Endothelial cell of umbilical vein (primary cell): ENCODE results near the gene LMNA. TPM values are rescaled to one million over a fixed set of nuclear protein-coding genes. Genes with fewer than 3 reads are reported as not detected.

Experiments used
- Bru-seq: library from RNA; stranded (reverse); fragments of 400-500 nt; gene quantifications from one replicate; lab custom pipeline; 2021; lab: Mats Ljungman, UMichigan
- BruChase-seq, 2 experiments: library from RNA; stranded (reverse); fragments of 400-500 nt; gene quantifications; one replicate each; lab custom pipeline; 2021; lab: Mats Ljungman, UMichigan
- BruUV-seq: library from RNA; stranded (reverse); fragments of 400-500 nt; replicated peaks from 2 replicates; lab custom pipeline; 2021; lab: Mats Ljungman, UMichigan
- CTCF ChIA-PET: fragments of 300-600, 350-600 bp; sonication (Branson Sonifier 250); formaldehyde crosslinking; loops from one replicate; lab custom pipeline; 2021; ENCODE audit warnings: antibody characterized with exemption, inconsistent platforms; lab: Charles Lee
- POLR2A ChIA-PET: fragments of 300-600, 350-600 bp; sonication (Branson Sonifier 250); formaldehyde crosslinking; loops from one replicate; lab custom pipeline; 2021; ENCODE audit warnings: antibody characterized with exemption, inconsistent platforms; lab: Charles Lee
- DNase-seq: peaks from one replicate; pipeline ENCODE4 v3.0.0-alpha.2; 2011; ENCODE audit warnings: low read depth, low spot score
- FAIRE-seq: peaks from 2 replicates; lab custom pipeline; 2011; peaks lifted over from hg19 to GRCh38; lab: Jason Lieb, UNC
- H2AFZ ChIP-seq: 2 replicates; pipeline ENCODE4 v1.6.0; 2012; ENCODE audit warnings: low read depth, low read length, control low read depth, inconsistent platforms
- H3K27ac ChIP-seq: 2 replicates; pipeline ENCODE4 v1.5.1; 2011; ENCODE audit warnings: low read depth, mild to moderate bottlenecking, control low read depth, low read length, moderate library complexity; ENCODE audit not compliant: insufficient read depth
- H3K27me3 ChIP-seq, 2 experiments: 2 replicates each; pipeline versions ENCODE4 v1.6.0 to v1.6.1; 2011; ENCODE audit warnings: low read length in 2 of 2, mixed read lengths in 1 of 2; ENCODE audit not compliant: control insufficient read depth in 2 of 2, insufficient read depth in 2 of 2
- H3K36me3 ChIP-seq, 2 experiments: 2 replicates in 1 of 2; 3 replicates in 1 of 2; pipeline ENCODE4 v1.5.1; 2011; ENCODE audit warnings: low read length in 2 of 2, mild to moderate bottlenecking in 1 of 2, moderate library complexity in 1 of 2; ENCODE audit not compliant: control insufficient read depth in 2 of 2, insufficient read depth in 2 of 2; ENCODE audit errors: extremely low read depth in 1 of 2
- H3K4me1 ChIP-seq: 3 replicates; pipeline ENCODE4 v1.5.1; 2011; ENCODE audit warnings: mild to moderate bottlenecking, low read length; ENCODE audit not compliant: control insufficient read depth, insufficient read depth; ENCODE audit errors: extremely low read depth
- H3K4me2 ChIP-seq: 2 replicates; pipeline ENCODE4 v1.6.1; 2011; ENCODE audit warnings: low read length, control low read depth, mixed read lengths; ENCODE audit not compliant: insufficient read depth
- H3K4me3 ChIP-seq, 3 experiments: fragments of 200-600 bp in 1 of 3; sonication (generic), shearing (Covaris generic) in 1 of 3; replicated peaks in 1 of 3; 2 replicates each; pipeline ENCODE4 v1.5.1; 2011 to 2016; ENCODE audit warnings: control low read depth in 3 of 3, low read length in 3 of 3, mild to moderate bottlenecking in 2 of 3, inconsistent platforms in 1 of 3, low read depth in 1 of 3, moderate library complexity in 1 of 3; ENCODE audit not compliant: insufficient read depth in 1 of 3
- H3K79me2 ChIP-seq: 2 replicates; pipeline ENCODE4 v1.6.0; 2012; ENCODE audit warnings: low read length, inconsistent platforms; ENCODE audit not compliant: control insufficient read depth, insufficient read depth
- H3K9ac ChIP-seq: replicated peaks from 2 replicates; pipeline ENCODE3; 2011; ENCODE audit warnings: low read length, control low read depth; ENCODE audit not compliant: insufficient read depth; ENCODE audit errors: extremely low read depth
- H3K9me1 ChIP-seq: replicated peaks from 3 replicates; pipeline ENCODE4 v1.6.0; 2011; ENCODE audit warnings: mild to moderate bottlenecking, low read length; ENCODE audit not compliant: control insufficient read depth, insufficient read depth; ENCODE audit errors: extremely low read depth
- H3K9me3 ChIP-seq: replicated peaks from 2 replicates; pipeline ENCODE4 v1.5.1; 2012; ENCODE audit warnings: low read length, inconsistent platforms; ENCODE audit not compliant: control insufficient read depth, insufficient read depth
- H4K20me1 ChIP-seq: replicated peaks from 2 replicates; pipeline ENCODE3; 2011; ENCODE audit warnings: mild to moderate bottlenecking, low read length; ENCODE audit not compliant: control insufficient read depth, insufficient read depth; ENCODE audit errors: extremely low read depth
- CTCF ChIP-seq, 2 donors: IDR thresholded peaks; 1 replicate in 1 of 2; 2 replicates in 1 of 2; pipeline ENCODE4 v1.5.1; 2011; ENCODE audit warnings: low read length in 2 of 2, mild to moderate bottlenecking in 2 of 2, moderate library complexity in 2 of 2, control low read depth in 1 of 2, inconsistent platforms in 1 of 2, low read depth in 1 of 2; ENCODE audit not compliant: insufficient read depth in 1 of 2; ENCODE audit errors: extremely low read depth in 1 of 2
- EZH2 ChIP-seq: IDR thresholded peaks from 2 replicates; pipeline ENCODE4 v1.6.1; 2012; ENCODE audit warnings: borderline replicate concordance, low read depth, mild to moderate bottlenecking, moderate library complexity, low read length, inconsistent platforms; ENCODE audit not compliant: severe bottlenecking
- FOS ChIP-seq: IDR thresholded peaks from 2 replicates; pipeline ENCODE4 v1.6.1; 2011; ENCODE audit warnings: mild to moderate bottlenecking, low read length, moderate library complexity, borderline replicate concordance; ENCODE audit not compliant: insufficient read depth
- GATA2 ChIP-seq: IDR thresholded peaks from 2 replicates; pipeline ENCODE4 v1.7.0; 2011; ENCODE audit warnings: low read depth, mild to moderate bottlenecking, moderate library complexity, mixed read lengths, low read length; ENCODE audit not compliant: insufficient read length, insufficient read depth
- JUN ChIP-seq: IDR thresholded peaks from 2 replicates; pipeline ENCODE4 v1.6.1; 2011; ENCODE audit warnings: borderline replicate concordance, low read depth; ENCODE audit not compliant: insufficient read length, insufficient read depth
- MAX ChIP-seq: IDR thresholded peaks from 2 replicates; pipeline ENCODE4 v1.6.1; 2011; ENCODE audit not compliant: insufficient read depth, insufficient read length
- MYC ChIP-seq: IDR thresholded peaks from one replicate; pipeline ENCODE4 v1.6.1; 2011; ENCODE audit warnings: mild to moderate bottlenecking, low read depth, low read length
- POLR2A ChIP-seq: IDR thresholded peaks from 2 replicates; pipeline ENCODE4 v1.6.1; 2012; ENCODE audit warnings: low read depth, mild to moderate bottlenecking, control low read depth, low read length
- POLR2AphosphoS5 ChIP-seq: IDR thresholded peaks from 2 replicates; pipeline ENCODE4 v1.6.1; 2012; ENCODE audit warnings: low read depth, mild to moderate bottlenecking, control low read depth, low read length, moderate library complexity; ENCODE audit not compliant: insufficient read depth
- dilution Hi-C: fragments of 300-500 bp; cut with MboI; formaldehyde crosslinking; loops from one replicate; pipeline ENCODE4 v1.15.0; 2019; ENCODE audit warnings: low sequenced_read_pairs; ENCODE audit not compliant: extremely low pct_ligation_motif_present
- intact Hi-C: fragments of 100-400 bp; cut with micrococcal nuclease; formaldehyde crosslinking; loops from one replicate; pipeline ENCODE4 v1.10.0; 2022
- long read RNA-seq: library from polyadenylated mRNA; stranded (forward); transcript quantifications from one replicate; pipeline ENCODE4 v2.0.0, GENCODE V29; 2021
- polyA minus RNA-seq, 3 experiments: library from RNA; depleted of rRNA, polyadenylated mRNA; stranded (reverse); fragments of >200 nt; gene quantifications; 1 replicate in 1 of 3; 2 replicates in 2 of 3; pipeline ENCODE4 v1.2.3, GENCODE V29; 2011
- polyA plus RNA-seq, 4 experiments: library from polyadenylated mRNA; depleted of rRNA in 3 of 4; stranded (reverse) in 3 of 4; unstranded in 1 of 4; fragments of >200 nt; gene quantifications; 2 replicates each; pipeline versions ENCODE4 v1.2.1 to v1.2.3, GENCODE V29; 2011 to 2012; ENCODE audit warnings: missing spikeins in 1 of 4
- total RNA-seq: library from RNA; stranded (reverse); gene quantifications from 2 replicates; pipeline ENCODE4 v1.2.3, GENCODE V29; 2021

Gene LMNA
- total RNA-seq (715 and 742 TPM in 2 replicates), polyA plus RNA-seq (371 and 461 TPM in 2 replicates), polyA minus RNA-seq (205 and 294 TPM in 2 replicates), Bru-seq, nascent RNA (percentile 75 among the genes with signal in this experiment), BruChase-seq, experiment 1, labeled RNA remaining after a 6-hour chase (percentile 93 among the genes with signal in this experiment), BruChase-seq, experiment 2, labeled RNA remaining after a 2-hour chase (percentile 86 among the genes with signal in this experiment)
- polyA plus RNA-seq (2011; cell fraction: cytosol; rRNA removed) = 321 and 340 TPM in 2 replicates
- polyA plus RNA-seq (2011; cell fraction: nucleus; rRNA removed) = 623 and 650 TPM in 2 replicates
- 280 and 286 TPM in 2 replicates for polyA plus RNA-seq (2012)
- 389 TPM for polyA minus RNA-seq (2011; cell fraction: cytosol; rRNA and poly(A)+ RNA removed)
- 132 and 240 TPM in 2 replicates for polyA minus RNA-seq (2011; cell fraction: nucleus; rRNA and poly(A)+ RNA removed)
- long read RNA-seq, transcript LMNA-217 (5 exons, 1,348 nt) = minor isoform, 9 of 1,798 reads
- long read RNA-seq, transcript LMNA-221 (3 exons, 576 nt) = minor isoform, 7 of 1,798 reads
- long read RNA-seq, transcript LMNA-206 (12 exons, 3,190 nt) = major isoform, 310 of 1,798 reads
- long read RNA-seq, partial matches to known transcripts = 1,390 of 1,798 reads
- long read RNA-seq, other reads (novel, unspliced or antisense) = 82 of 1,798 reads

- FAIRE-seq (peak; percentile 97), DNase-seq (peak; percentile 92)
- no peaks in the 10 kb centered on the region for H4K20me1 ChIP-seq
- intact Hi-C loops = loop anchor here (1.0 kb wide), 4 partner anchors 8 to 17 kb away; no protein-coding TSS in a partner anchor
- CTCF ChIA-PET = interaction anchor here (1.4 to 13.3 kb wide), 5 partner anchors 9 to 111 kb away, joined by 4 to 283 read pairs (median 18); no protein-coding TSS in a partner anchor
- H3K4me2 ChIP-seq = peak within 1 kb of the TSS; percentile 78
- peaks cover 24% of the 10 kb centered on the region for H3K4me1 ChIP-seq
- no peaks in the 10 kb centered on the region for H3K27me3 ChIP-seq
- peaks cover 46% of the 10 kb centered on the region for H3K79me2 ChIP-seq
- peak within 1 kb of the TSS; percentile 88 for H3K9ac ChIP-seq
- dilution Hi-C loops = no loop called here
- H3K4me3 ChIP-seq = peak within 1 kb of the TSS; percentile 40 to 97 (median 78)
- no peaks in the 10 kb centered on the region for H3K36me3 ChIP-seq
- no peaks in the 10 kb centered on the region for H3K9me1 ChIP-seq
- no peaks in the 10 kb centered on the region for H3K9me3 ChIP-seq
- peak within 1 kb of the TSS; percentile 73 for H3K27ac ChIP-seq
- TF ChIP-seq POLR2AphosphoS5 = peak; percentile 99
- no peak for TF ChIP-seq GATA2
- peak; percentile 98 for TF ChIP-seq POLR2A
- peak; percentile 57 for TF ChIP-seq MAX
- peak; percentile 96 for TF ChIP-seq JUN
- TF ChIP-seq CTCF (IDR thresholded peaks at IDR 0.05; ENCODE audit: extremely low read depth in 1 of 2, insufficient read depth in 1 of 2, low read depth in 1 of 2, low read length in 2 of 2) = no peak
- TF ChIP-seq EZH2 = no peak
- peak; percentile 98 for TF ChIP-seq FOS
- TF ChIP-seq MYC = peak; percentile 95
- peak within 1 kb of the TSS; percentile 40 for H2AFZ ChIP-seq
- no TSS peak for BruUV-seq
- POLR2A ChIA-PET = interaction anchor here (1.8 to 3.7 kb wide), 5 partner anchors 8 to 14 kb away, joined by 7 to 55 read pairs (median 14); no protein-coding TSS in a partner anchor
Observed at GRCh38 chr1:156114101-156114918, at the start of gene LMNA. TSS of gene LMNA (plus strand) at chr1:156114711. CDS start at chr1:156114919, 208 bp downstream.
